ENCODE measurements around the gene STARD3NL. TPM values are rescaled to one million over a fixed set of nuclear protein-coding genes. Genes with fewer than 3 reads are reported as not detected.
"Not testable (repeated sequence)": the region's sequence is repeated elsewhere in the genome, so short reads cannot be mapped to it uniquely, and the experiment has no call there.

The STARD3NL gene
- total RNA-seq, 1 experiment from 2014 or later = 30.6 TPM

DNA sequence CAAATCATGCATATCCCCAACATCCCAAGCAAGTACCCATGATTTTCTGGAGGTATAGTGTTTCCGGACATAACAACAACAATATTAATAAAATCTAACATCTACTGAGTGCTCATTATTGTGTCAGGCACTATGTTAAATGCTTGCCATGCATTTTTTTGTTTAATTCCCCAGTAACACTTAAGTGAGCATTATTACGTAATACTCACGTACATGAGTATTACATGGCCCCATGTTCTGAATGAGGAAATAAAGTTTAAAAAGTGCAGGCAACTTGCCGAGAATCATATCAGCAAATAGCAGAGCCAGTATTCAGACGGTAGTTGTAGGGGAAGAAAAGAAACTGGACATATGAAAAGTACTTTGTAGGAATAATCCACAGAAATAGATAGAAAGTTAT, 65.3 kb downstream of the STARD3NL start:
- H3K4me1 Mint-ChIP-seq; H3K4me3 Mint-ChIP-seq; H3K36me3 Mint-ChIP-seq; H3K27ac Mint-ChIP-seq; POLR2A ChIA-PET; H3K27me3 Mint-ChIP-seq (ENCODE audit: low read depth); CTCF ChIA-PET; H3K9me3 Mint-ChIP-seq; DNase-seq (ENCODE audit: low spot score); ATAC-seq: not testable (repeated sequence)

DNA sequence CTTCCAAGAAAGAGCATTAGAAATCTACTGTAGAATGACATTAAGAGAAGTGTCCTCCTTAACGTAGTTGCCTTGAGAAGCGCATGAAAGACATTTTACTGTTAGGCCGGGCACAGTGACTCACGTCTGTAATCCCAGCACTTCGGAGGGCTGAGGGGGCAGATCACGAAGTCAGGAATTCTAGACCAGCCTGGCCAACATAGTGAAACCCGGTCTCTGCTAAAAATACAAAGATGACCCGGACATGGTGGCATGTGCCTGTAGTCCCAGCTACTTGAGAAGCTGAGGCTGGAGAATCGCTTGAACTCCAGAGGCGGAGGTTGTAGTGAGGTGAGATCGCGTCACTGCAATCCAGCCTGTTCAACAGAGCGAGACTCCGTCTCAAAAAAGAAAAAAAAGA, 66.5 kb downstream of the STARD3NL start:
- Mint-ChIP-seq H3K4me3 (no peak overlapping the region), H3K27me3 (ENCODE audit: low read depth) (no peaks in the 10 kb centered on the region), H3K36me3 (no peaks in the 10 kb centered on the region), H3K4me1 (no peaks in the 10 kb centered on the region), H3K27ac (no peak overlapping the region), H3K9me3 (no peaks in the 10 kb centered on the region)
- POLR2A ChIA-PET = no interaction called here
- no peak for TF ChIP-seq ELF4 (CRISPR knock-in tag; IDR thresholded peaks at IDR 0.05; ENCODE audit: low read depth)
- no peak for TF ChIP-seq MYBL2 (CRISPR knock-in tag; IDR thresholded peaks at IDR 0.05)
- no peak for TF ChIP-seq SOX15 (CRISPR knock-in tag; IDR thresholded peaks at IDR 0.05)
- ATAC-seq (no peak), DNase-seq (ENCODE audit: low spot score) (no peak)
- CTCF ChIA-PET = no interaction called here

DNA sequence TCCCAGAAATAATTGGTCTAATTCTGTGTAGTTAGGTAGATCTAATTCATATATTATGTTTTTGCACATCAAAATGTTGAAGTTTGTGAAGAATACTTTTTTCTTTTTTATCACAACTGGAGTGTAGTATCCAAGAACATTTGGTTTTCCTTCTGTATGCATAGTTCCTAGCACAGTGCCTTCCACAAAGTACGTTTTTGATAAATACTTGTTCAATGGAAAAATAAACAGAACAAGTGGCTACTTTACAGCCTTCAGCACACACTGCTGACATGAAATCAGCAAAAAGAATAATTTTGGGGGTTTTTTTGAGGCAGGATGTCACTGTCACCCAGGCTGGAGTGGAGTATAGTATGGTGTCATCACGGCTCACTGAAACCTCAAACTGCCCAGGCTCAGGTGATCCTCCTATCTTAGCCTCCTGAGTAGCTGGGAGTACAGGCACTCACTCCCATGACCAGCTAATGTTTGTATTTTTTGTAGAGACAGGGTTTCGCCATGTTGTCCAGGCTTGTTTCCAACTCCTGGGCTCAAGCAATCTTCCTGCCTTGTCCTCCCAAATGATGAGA, 67.4 kb downstream of the STARD3NL start:
- Mint-ChIP-seq H3K27ac (no peak overlapping the region), H3K36me3 (no peaks in the 10 kb centered on the region), H3K9me3 (no peaks in the 10 kb centered on the region), H3K27me3 (ENCODE audit: low read depth) (no peaks in the 10 kb centered on the region), H3K4me1 (no peaks in the 10 kb centered on the region), H3K4me3 (no peak overlapping the region)
- no peak for TF ChIP-seq CREM (CRISPR knock-in tag; IDR thresholded peaks at IDR 0.05)
- no peak for TF ChIP-seq E2F1 (CRISPR knock-in tag; IDR thresholded peaks at IDR 0.05)
- no peak for TF ChIP-seq SMAD3 (CRISPR knock-in tag; IDR thresholded peaks at IDR 0.05; ENCODE audit: borderline replicate concordance)
- TF ChIP-seq SOX15 (CRISPR knock-in tag; IDR thresholded peaks at IDR 0.05) = no peak
- TF ChIP-seq, protein P1, sequence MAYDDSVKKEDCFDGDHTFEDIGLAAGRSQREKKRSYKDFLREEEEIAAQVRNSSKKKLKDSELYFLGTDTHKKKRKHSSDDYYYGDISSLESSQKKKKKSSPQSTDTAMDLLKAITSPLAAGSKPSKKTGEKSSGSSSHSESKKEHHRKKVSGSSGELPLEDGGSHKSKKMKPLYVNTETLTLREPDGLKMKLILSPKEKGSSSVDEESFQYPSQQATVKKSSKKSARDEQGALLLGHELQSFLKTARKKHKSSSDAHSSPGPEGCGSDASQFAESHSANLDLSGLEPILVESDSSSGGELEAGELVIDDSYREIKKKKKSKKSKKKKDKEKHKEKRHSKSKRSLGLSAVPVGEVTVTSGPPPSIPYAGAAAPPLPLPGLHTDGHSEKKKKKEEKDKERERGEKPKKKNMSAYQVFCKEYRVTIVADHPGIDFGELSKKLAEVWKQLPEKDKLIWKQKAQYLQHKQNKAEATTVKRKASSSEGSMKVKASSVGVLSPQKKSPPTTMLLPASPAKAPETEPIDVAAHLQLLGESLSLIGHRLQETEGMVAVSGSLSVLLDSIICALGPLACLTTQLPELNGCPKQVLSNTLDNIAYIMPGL (CRISPR knock-in tag; IDR thresholded peaks at IDR 0.05) = no peak
- TF ChIP-seq OVOL2 (CRISPR knock-in tag; IDR thresholded peaks at IDR 0.05; ENCODE audit: borderline replicate concordance) = no peak
- no peak for TF ChIP-seq MYBL2 (CRISPR knock-in tag; IDR thresholded peaks at IDR 0.05)
- TF ChIP-seq, protein P2, sequence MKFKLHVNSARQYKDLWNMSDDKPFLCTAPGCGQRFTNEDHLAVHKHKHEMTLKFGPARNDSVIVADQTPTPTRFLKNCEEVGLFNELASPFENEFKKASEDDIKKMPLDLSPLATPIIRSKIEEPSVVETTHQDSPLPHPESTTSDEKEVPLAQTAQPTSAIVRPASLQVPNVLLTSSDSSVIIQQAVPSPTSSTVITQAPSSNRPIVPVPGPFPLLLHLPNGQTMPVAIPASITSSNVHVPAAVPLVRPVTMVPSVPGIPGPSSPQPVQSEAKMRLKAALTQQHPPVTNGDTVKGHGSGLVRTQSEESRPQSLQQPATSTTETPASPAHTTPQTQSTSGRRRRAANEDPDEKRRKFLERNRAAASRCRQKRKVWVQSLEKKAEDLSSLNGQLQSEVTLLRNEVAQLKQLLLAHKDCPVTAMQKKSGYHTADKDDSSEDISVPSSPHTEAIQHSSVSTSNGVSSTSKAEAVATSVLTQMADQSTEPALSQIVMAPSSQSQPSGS (CRISPR knock-in tag; IDR thresholded peaks at IDR 0.05; ENCODE audit: borderline replicate concordance, low read depth) = no peak
- TF ChIP-seq NFE2L1 (CRISPR knock-in tag; IDR thresholded peaks at IDR 0.05) = no peak
- TF ChIP-seq NR2C2 (CRISPR knock-in tag; IDR thresholded peaks at IDR 0.05) = no peak
- TF ChIP-seq, protein P3, sequence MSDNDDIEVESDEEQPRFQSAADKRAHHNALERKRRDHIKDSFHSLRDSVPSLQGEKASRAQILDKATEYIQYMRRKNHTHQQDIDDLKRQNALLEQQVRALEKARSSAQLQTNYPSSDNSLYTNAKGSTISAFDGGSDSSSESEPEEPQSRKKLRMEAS (CRISPR knock-in tag; IDR thresholded peaks at IDR 0.05) = no peak
- ChIA-PET POLR2A (no interaction called here), CTCF (interaction anchor here (1.2 kb wide), 1 partner anchor 30 kb away, joined by 4 read pairs; no protein-coding TSS in a partner anchor)
- DNase-seq (ENCODE audit: low spot score) (no peak), ATAC-seq (no peak)

DNA sequence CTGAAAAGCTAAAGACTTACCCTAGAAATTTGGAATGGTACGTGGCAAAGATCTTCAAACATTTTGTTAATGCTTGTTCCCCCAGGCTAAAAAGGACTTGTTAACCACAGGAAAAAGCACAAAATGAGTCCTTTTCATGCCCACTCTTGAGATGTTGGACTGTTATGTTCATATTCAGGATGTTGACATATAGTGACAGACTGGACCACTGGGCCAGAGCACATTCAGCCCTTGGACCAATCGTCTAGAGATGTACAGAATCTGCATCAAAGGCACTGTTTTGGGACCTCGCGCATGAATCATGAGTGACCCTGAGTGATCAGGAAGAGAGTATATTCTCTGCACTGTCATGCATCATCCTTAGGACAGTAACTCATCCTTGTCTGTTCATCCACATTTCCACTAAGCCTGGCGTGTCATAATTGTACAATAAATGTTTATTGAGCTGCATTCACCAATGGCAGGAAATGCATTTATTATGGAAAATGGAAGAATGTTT, 70.1 kb downstream of the STARD3NL start:
- H3K27ac Mint-ChIP-seq = no peak overlapping the region
- POLR2A ChIA-PET = no interaction called here
- TF ChIP-seq ESRRA (CRISPR knock-in tag; IDR thresholded peaks at IDR 0.05; ENCODE audit: borderline replicate concordance) (no peak), MXD4 (CRISPR knock-in tag; IDR thresholded peaks at IDR 0.05; ENCODE audit: borderline replicate concordance) (no peak)
- TF ChIP-seq, protein P4, sequence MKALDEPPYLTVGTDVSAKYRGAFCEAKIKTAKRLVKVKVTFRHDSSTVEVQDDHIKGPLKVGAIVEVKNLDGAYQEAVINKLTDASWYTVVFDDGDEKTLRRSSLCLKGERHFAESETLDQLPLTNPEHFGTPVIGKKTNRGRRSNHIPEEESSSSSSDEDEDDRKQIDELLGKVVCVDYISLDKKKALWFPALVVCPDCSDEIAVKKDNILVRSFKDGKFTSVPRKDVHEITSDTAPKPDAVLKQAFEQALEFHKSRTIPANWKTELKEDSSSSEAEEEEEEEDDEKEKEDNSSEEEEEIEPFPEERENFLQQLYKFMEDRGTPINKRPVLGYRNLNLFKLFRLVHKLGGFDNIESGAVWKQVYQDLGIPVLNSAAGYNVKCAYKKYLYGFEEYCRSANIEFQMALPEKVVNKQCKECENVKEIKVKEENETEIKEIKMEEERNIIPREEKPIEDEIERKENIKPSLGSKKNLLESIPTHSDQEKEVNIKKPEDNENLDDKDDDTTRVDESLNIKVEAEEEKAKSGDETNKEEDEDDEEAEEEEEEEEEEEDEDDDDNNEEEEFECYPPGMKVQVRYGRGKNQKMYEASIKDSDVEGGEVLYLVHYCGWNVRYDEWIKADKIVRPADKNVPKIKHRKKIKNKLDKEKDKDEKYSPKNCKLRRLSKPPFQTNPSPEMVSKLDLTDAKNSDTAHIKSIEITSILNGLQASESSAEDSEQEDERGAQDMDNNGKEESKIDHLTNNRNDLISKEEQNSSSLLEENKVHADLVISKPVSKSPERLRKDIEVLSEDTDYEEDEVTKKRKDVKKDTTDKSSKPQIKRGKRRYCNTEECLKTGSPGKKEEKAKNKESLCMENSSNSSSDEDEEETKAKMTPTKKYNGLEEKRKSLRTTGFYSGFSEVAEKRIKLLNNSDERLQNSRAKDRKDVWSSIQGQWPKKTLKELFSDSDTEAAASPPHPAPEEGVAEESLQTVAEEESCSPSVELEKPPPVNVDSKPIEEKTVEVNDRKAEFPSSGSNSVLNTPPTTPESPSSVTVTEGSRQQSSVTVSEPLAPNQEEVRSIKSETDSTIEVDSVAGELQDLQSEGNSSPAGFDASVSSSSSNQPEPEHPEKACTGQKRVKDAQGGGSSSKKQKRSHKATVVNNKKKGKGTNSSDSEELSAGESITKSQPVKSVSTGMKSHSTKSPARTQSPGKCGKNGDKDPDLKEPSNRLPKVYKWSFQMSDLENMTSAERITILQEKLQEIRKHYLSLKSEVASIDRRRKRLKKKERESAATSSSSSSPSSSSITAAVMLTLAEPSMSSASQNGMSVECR (CRISPR knock-in tag; IDR thresholded peaks at IDR 0.05; ENCODE audit: borderline replicate concordance) = no peak
- CTCF ChIA-PET = no interaction called here
- DNase-seq (ENCODE audit: low spot score) = no peak
- ATAC-seq = no peak
- no peak overlapping the region for H3K4me3 Mint-ChIP-seq
- H3K9me3 Mint-ChIP-seq = no peaks in the 10 kb centered on the region
- no peaks in the 10 kb centered on the region for H3K27me3 Mint-ChIP-seq (ENCODE audit: low read depth)
- no peaks in the 10 kb centered on the region for H3K4me1 Mint-ChIP-seq
- H3K36me3 Mint-ChIP-seq = no peaks in the 10 kb centered on the region

DNA sequence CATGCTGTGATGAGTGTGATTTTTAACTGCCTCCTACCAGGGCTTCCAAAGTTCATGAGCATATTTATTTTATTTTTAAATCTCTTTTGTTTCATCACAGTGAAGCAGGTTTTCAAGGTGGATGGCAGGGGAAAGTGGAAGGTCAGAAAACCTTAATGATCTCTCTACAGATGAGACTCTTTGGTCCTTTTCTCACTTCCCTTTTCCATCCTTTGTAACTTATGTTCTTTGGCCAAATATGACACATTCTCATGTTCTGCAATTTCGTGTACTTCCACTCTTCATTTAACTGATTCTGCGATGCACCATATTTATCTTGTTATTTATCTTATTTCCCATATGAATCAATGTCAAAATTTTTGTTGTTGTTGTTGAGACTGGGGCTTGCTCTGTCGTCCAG, 71.8 kb downstream of the STARD3NL start:
- POLR2A ChIA-PET; ATAC-seq; H3K27ac Mint-ChIP-seq; H3K4me3 Mint-ChIP-seq; CTCF ChIA-PET; H3K27me3 Mint-ChIP-seq (ENCODE audit: low read depth); H3K36me3 Mint-ChIP-seq; H3K4me1 Mint-ChIP-seq; DNase-seq (ENCODE audit: low spot score); H3K9me3 Mint-ChIP-seq: not testable (repeated sequence)
